T-helper 17 cell (primary cell): ENCODE measurements around the gene LINC01488. TPM values are rescaled to one million over a fixed set of nuclear protein-coding genes. Genes with fewer than 3 reads are reported as not detected.

ENCODE experiments used
- ATAC-seq: fragments of 150-1000 bp; cut with Tn5 transposase; 2 replicates; pipeline ENCODE4 v1.10.0; 2021; ENCODE audit warnings: mild to moderate bottlenecking, moderate library complexity
- DNase-seq, 3 donors: peaks; one replicate each; pipeline versions ENCODE4 v3.0.0 to v3.0.0-alpha.2; 2020 to 2021
- H3K9me3 ChIP-seq: one replicate; pipeline ENCODE4 v1.7.0; 2013; ENCODE audit warnings: low read length, mild to moderate bottlenecking; ENCODE audit not compliant: control insufficient read depth, poor library complexity, severe bottlenecking
- H3K27ac Mint-ChIP-seq: one replicate; pipeline ENCODE4 v1.8.0; 2022; ENCODE audit warnings: mild to moderate bottlenecking, moderate library complexity, mixed read lengths
- H3K27me3 Mint-ChIP-seq: one replicate; pipeline ENCODE4 v1.8.0; 2022; ENCODE audit warnings: mixed read lengths
- H3K36me3 Mint-ChIP-seq: one replicate; pipeline ENCODE4 v1.8.0; 2022; ENCODE audit warnings: low read depth, mixed read lengths
- H3K4me1 Mint-ChIP-seq: one replicate; pipeline ENCODE4 v1.8.0; 2022; ENCODE audit warnings: mild to moderate bottlenecking, mixed read lengths
- H3K4me3 Mint-ChIP-seq: one replicate; pipeline ENCODE4 v1.8.0; 2022; ENCODE audit warnings: mild to moderate bottlenecking, moderate library complexity, mixed read lengths
- total RNA-seq, 4 donors: library from RNA in 2 of 4; stranded (reverse) in 2 of 4; gene quantifications; one replicate each; pipeline ENCODE4 v1.2.3 and lab custom pipeline; 2022 to 2026

The LINC01488 gene
- total RNA-seq, 2 donors from 2014 or later, result not detected

- ATAC-seq, result no peak
Observed at GRCh38 chr11:69513663-69514224, 32.3 kb downstream of the LINC01488 start.

GRCh38 chr11:69514771-69515170, 33.3 kb downstream of the LINC01488 start:
- H3K27ac Mint-ChIP-seq, result no peak overlapping the region
- no peak overlapping the region for H3K4me3 Mint-ChIP-seq
- peaks cover 2% of the 10 kb centered on the region for H3K4me1 Mint-ChIP-seq
- ATAC-seq (no peak), DNase-seq (no peak)
- no peaks in the 10 kb centered on the region for H3K36me3 Mint-ChIP-seq
- H3K9me3 ChIP-seq, result no peaks in the 10 kb centered on the region
- peaks cover 14% of the 10 kb centered on the region for H3K27me3 Mint-ChIP-seq

More at GRCh38 chr11:69513663-69514224, 32.3 kb downstream of the LINC01488 start:
- Mint-ChIP-seq H3K36me3 (no peaks in the 10 kb centered on the region), H3K4me3 (no peak overlapping the region), H3K27ac (no peak overlapping the region), H3K27me3 (peaks cover 18% of the 10 kb centered on the region), H3K4me1 (peaks cover 5% of the 10 kb centered on the region)
- H3K9me3 ChIP-seq, result no peaks in the 10 kb centered on the region
- DNase-seq, result no peak

- Mint-ChIP-seq H3K4me1 (peaks cover 2% of the 10 kb centered on the region), H3K36me3 (no peaks in the 10 kb centered on the region), H3K27ac (no peak overlapping the region), H3K4me3 (no peak overlapping the region), H3K27me3 (peaks cover 14% of the 10 kb centered on the region)
- DNase-seq (no peak), ATAC-seq (no peak)
- H3K9me3 ChIP-seq, result no peaks in the 10 kb centered on the region
Observed at GRCh38 chr11:69515271-69516245, 34.1 kb downstream of the LINC01488 start.

GRCh38 chr11:69516526-69516925, 35.1 kb downstream of the LINC01488 start:
- ATAC-seq (no peak), DNase-seq (no peak)
- Mint-ChIP-seq H3K27me3 (peaks cover 9% of the 10 kb centered on the region), H3K27ac (no peak overlapping the region), H3K4me3 (no peak overlapping the region), H3K36me3 (no peaks in the 10 kb centered on the region), H3K4me1 (peaks cover 2% of the 10 kb centered on the region)
- H3K9me3 ChIP-seq, result no peaks in the 10 kb centered on the region

- no peak for DNase-seq
- H3K9me3 ChIP-seq, result no peaks in the 10 kb centered on the region
- no peak overlapping the region for H3K27ac Mint-ChIP-seq
- no peak for ATAC-seq
- H3K4me1 Mint-ChIP-seq, result peaks cover 5% of the 10 kb centered on the region
- H3K27me3 Mint-ChIP-seq, result peaks cover 5% of the 10 kb centered on the region
- H3K36me3 Mint-ChIP-seq, result no peaks in the 10 kb centered on the region
- H3K4me3 Mint-ChIP-seq, result no peak overlapping the region
Observed at GRCh38 chr11:69518081-69518950, 36.9 kb downstream of the LINC01488 start.

- DNase-seq (no peak), ATAC-seq (no peak)
- Mint-ChIP-seq H3K4me3 (no peak overlapping the region), H3K27ac (no peak overlapping the region), H3K27me3 (peaks cover 13% of the 10 kb centered on the region), H3K36me3 (no peaks in the 10 kb centered on the region), H3K4me1 (peaks cover 2% of the 10 kb centered on the region)
- no peaks in the 10 kb centered on the region for H3K9me3 ChIP-seq
Observed at GRCh38 chr11:69520186-69520916, 38.9 kb downstream of the LINC01488 start.

- Mint-ChIP-seq H3K27ac (no peak overlapping the region), H3K4me1 (peaks cover 2% of the 10 kb centered on the region)
Observed at GRCh38 chr11:69521457-69521856, 40.0 kb downstream of the LINC01488 start.

GRCh38 chr11:69523453-69523852, 42.0 kb downstream of the LINC01488 start:
- Mint-ChIP-seq H3K4me1 (peaks cover 2% of the 10 kb centered on the region), H3K36me3 (peaks cover 3% of the 10 kb centered on the region), H3K27ac (no peak overlapping the region), H3K27me3 (peaks cover 15% of the 10 kb centered on the region), H3K4me3 (no peak overlapping the region)
- no peak for ATAC-seq
- H3K9me3 ChIP-seq, result no peaks in the 10 kb centered on the region
- no peak for DNase-seq

More at GRCh38 chr11:69521457-69521856, 40.0 kb downstream of the LINC01488 start:
- ATAC-seq (no peak), DNase-seq (no peak)
- peaks cover 3% of the 10 kb centered on the region for H3K36me3 Mint-ChIP-seq
- no peak overlapping the region for H3K4me3 Mint-ChIP-seq
- H3K9me3 ChIP-seq, result no peaks in the 10 kb centered on the region
- H3K27me3 Mint-ChIP-seq, result peaks cover 20% of the 10 kb centered on the region

- peaks cover 4% of the 10 kb centered on the region for H3K36me3 Mint-ChIP-seq
- H3K27ac Mint-ChIP-seq, result no peak overlapping the region
- no peak for DNase-seq
- peaks cover 5% of the 10 kb centered on the region for H3K4me1 Mint-ChIP-seq
- H3K9me3 ChIP-seq, result no peaks in the 10 kb centered on the region
- H3K27me3 Mint-ChIP-seq, result peaks cover 22% of the 10 kb centered on the region
- no peak overlapping the region for H3K4me3 Mint-ChIP-seq
- no peak for ATAC-seq
Observed at GRCh38 chr11:69524291-69524882, 42.9 kb downstream of the LINC01488 start.

GRCh38 chr11:69524991-69525411, 43.5 kb downstream of the LINC01488 start:
- H3K27me3 Mint-ChIP-seq, result peaks cover 28% of the 10 kb centered on the region
- no peak overlapping the region for H3K4me3 Mint-ChIP-seq
- H3K4me1 Mint-ChIP-seq, result peaks cover 9% of the 10 kb centered on the region
- peaks cover 5% of the 10 kb centered on the region for H3K36me3 Mint-ChIP-seq
- no peak overlapping the region for H3K27ac Mint-ChIP-seq
- no peaks in the 10 kb centered on the region for H3K9me3 ChIP-seq
- DNase-seq (no peak), ATAC-seq (no peak)

GRCh38 chr11:69525516-69526452, 44.3 kb downstream of the LINC01488 start:
- no peak overlapping the region for H3K4me3 Mint-ChIP-seq
- H3K27ac Mint-ChIP-seq, result no peak overlapping the region
- H3K27me3 Mint-ChIP-seq, result peaks cover 36% of the 10 kb centered on the region
- ATAC-seq (no peak), DNase-seq (no peak)
- H3K4me1 Mint-ChIP-seq, result peaks cover 14% of the 10 kb centered on the region
- H3K36me3 Mint-ChIP-seq, result peaks cover 8% of the 10 kb centered on the region
- H3K9me3 ChIP-seq, result no peaks in the 10 kb centered on the region
